Measurements from ENCODE around the gene SAPCD1. TPM values are rescaled to one million over a fixed set of nuclear protein-coding genes. Genes with fewer than 3 reads are reported as not detected.

Gene SAPCD1
- total RNA-seq, result not detected

DNA sequence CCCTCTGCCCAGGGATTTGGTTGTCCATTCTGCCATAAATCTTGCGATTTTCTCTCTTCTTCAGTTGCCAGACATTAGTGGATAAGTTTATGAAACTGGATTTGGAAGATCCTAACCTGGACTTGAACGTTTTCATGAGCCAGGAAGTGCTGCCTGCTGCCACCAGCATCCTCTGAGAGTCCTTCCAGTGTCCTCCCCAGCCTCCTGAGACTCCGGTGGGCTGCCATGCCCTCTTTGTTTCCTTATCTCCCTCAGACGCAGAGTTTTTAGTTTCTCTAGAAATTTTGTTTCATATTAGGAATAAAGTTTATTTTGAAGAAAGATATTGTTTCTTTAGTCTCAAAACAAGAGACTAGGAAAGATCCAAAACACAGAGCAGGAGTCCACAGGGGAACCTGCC lies at the start of gene SAPCD1:
Gene SAPCD1 (plus strand): TSS at position 301 of the 400 bp plus-strand sequence. CDS start 399 bp downstream, outside the sequence.
- DNase-seq, result no peak

GRCh38 chr6:31713465-31713864 lies 49.0 kb upstream of the SAPCD1 start:
- no peak for DNase-seq

DNA sequence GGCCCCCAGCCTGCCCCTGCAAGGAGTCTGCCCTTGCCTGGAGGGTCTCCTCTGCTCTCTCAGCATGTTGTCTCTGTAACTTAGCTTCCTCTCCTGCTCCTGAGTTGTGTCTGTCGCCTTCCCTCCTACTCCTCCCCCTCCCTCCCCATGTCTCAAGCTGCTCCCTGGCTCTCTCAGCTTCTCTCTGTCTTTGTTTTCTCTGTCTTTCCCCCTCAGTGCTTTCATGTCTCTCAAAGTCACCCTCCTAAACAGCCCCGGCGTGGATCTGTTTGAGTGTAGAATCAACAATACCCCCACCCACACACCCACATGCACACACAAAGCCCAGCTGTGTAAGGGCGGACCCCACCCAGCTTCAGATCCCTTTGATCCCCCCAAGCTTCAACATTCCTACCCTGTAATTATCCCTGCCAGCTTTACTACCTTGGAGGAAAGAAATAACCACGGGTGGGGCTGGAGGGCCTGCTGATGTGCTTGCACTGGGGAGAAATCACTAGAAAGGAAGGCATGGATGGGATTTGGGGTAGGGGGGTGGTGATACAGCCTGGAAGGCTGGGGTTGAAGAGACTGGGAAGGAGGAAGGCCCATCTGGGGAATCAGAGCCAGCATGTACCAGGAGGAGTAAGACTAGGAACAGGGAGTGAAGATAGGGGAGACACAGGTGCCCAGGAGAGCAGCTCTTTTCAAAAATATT lies 48.3 kb upstream of the SAPCD1 start:
- DNase-seq, result no peak

- peak; percentile 83 for DNase-seq
Measured at GRCh38 chr6:31715022-31715958, 47.2 kb upstream of the SAPCD1 start, which contains the start of gene LY6G6D. Gene LY6G6D, plus strand, starts transcription at chr6:31715348. Its CDS starts 8 bp downstream, at chr6:31715356.

DNA sequence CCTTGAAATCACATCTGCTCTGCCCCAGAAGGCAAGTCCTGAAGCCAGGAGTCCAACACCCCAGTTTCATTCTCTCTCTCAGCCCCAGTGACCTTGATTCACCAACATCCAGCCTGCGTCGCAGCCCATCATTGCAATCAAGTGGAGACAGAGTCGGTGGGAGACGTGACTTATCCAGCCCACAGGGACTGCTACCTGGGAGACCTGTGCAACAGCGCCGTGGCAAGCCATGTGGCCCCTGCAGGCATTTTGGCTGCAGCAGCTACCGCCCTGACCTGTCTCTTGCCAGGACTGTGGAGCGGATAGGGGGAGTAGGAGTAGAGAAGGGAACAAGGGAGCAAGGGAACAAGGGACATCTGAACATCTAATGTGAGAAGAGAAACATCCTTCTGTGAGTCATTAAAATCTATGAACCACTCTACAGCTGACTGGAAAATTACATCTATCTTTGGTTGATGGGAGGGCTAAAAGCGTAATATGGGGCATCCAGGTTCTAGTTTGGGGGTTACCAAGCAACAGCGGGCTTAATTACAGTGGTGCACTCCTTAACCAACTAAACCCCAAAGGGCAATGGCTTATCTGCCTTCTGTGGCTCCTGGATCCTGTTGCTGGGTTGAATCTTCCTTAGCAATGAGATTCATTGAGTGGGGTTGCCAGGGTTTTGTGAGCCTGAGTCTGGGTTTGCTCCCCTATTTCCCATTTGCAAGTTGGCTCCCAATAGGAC lies 44.8 kb upstream of the SAPCD1 start:
- no peak for DNase-seq

- peak; percentile 61 for DNase-seq
Measured at GRCh38 chr6:31718265-31718664, 44.2 kb upstream of the SAPCD1 start.

DNA sequence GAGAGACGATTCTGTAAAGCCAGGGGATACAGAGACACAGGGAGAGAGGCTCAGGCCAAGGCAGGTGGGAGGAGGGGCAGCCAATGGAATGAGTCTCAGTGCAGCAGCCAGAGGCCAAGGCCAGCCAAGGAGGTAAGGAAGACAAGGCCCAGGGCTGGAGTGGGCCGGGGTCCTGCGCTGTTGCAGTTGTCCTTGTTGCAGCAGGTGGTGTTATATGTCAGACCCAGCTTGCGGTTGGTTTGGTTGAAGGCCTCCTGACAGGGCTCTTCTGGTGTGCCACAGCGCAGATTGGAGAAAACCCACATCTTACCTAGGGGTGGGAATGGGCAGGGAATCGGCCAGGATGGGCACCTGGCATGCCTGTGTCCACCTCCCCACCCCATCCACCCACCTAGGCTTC lies 43.5 kb upstream of the SAPCD1 start:
- DNase-seq, result no peak

- no peak for DNase-seq
Measured at GRCh38 chr6:31720196-31720770, 42.2 kb upstream of the SAPCD1 start.

DNA sequence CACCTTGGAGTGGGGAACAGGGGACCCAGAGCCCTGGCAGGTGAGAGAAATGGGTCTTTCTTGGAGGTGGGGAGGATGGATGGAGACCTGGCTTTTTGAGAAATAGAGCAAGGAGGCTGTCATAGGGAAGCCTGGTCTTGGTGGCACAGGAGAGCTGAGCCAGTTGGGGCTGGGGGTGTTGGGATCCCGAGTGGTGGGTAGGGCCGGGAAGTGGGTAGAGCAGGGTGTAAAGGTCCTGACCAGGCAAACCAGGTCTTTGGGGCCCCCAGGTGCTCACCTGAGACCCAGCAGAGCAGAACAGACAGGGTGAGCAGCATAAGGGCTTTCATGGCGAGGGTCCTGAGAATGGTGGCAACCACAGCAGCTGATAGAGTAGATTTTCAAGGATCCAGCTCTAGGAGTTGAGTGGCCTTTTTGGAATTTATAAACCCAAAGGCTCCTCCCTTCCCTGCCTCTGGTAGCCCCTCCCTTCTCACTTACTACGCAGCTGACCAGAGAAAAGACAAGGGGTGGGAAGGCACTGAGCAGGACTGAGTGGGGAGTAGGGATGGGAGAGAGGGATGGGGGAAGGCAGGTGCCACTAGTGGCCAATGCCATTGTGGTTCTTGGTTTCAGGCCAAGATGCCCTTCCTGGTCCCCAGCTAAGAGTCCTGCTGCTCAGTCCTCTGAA lies 41.0 kb upstream of the SAPCD1 start, which contains the start of gene LY6G6C:
Gene LY6G6C (minus strand): TSS at position 396 of the 670 bp plus-strand sequence. CDS start 67 bp downstream, at position 329.
- DNase-seq, result no peak

GRCh38 chr6:31722173-31722572 lies 40.3 kb upstream of the SAPCD1 start:
- DNase-seq, result no peak

DNA sequence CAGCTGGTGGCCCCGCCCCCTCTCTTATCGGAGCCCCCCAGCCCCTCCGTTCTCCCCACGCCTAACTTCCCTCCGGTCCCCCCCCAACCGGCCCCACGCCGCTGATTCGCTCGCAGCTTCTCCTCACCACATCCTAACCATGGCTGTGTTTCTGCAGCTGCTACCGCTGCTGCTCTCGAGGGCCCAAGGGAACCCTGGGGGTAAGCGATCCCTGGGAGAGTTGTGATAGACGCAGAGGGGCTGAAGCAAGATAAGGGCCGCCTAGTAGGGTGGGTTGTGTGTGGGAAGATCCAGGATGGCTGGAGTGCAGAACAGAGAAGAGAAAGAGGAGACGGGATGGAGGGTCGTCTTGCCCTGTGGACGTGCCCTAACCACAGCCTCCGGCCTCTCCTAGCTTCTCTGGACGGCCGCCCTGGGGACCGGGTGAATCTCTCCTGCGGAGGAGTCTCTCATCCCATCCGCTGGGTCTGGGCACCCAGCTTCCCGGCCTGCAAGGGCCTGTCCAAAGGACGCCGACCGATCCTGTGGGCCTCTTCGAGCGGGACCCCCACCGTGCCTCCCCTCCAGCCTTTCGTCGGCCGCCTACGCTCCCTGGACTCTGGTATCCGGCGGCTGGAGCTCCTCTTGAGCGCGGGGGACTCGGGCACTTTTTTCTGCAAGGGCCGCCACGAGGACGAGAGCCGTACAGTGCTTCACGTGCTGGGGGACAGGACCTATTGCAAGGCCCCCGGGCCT lies 39.0 kb upstream of the SAPCD1 start, which contains the start of gene MPIG6B:
Gene MPIG6B (plus strand): TSS at position 129 of the 735 bp plus-strand sequence. CDS start 11 bp downstream, at position 140.
- DNase-seq, result no peak

DNA sequence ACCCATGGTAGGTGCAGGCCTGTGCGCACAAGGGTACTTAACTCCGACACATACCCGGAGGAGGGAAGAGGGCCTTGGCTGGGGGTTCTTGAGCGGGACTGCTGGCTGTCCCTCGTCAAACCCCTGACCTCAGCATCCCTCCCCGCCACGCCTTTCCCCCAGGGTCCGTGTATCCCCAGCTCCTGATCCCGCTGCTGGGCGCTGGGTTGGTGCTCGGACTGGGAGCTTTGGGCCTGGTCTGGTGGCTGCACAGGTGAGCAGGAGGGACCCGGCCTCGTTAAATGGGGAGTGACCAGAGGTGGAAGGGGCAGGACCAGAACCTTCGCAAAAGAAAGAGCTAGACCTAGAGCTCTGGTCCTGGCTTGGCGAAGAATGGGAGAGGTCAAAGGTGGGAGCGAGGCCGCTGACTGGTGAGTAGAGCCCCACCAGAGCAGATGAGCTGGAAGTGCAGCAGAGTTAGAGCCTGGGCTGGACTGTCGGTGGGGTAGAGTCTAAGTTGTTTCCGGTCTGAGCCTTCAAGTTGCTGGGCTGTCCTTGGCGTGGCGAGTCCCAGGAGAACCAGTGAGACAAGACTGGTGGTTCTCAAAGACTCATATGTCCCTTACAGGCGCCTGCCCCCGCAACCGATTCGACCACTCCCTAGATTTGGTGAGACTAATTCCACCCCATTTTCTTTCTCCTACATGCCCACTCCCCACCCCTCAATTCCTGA lies 38.3 kb upstream of the SAPCD1 start:
- DNase-seq, result no peak

GRCh38 chr6:31725502-31726350 lies 36.7 kb upstream of the SAPCD1 start:
- no peak for DNase-seq

GRCh38 chr6:31727034-31727716 lies 35.3 kb upstream of the SAPCD1 start:
- no peak for DNase-seq

- DNase-seq, result no peak
Measured at GRCh38 chr6:31727717-31728671, 34.5 kb upstream of the SAPCD1 start.

DNA sequence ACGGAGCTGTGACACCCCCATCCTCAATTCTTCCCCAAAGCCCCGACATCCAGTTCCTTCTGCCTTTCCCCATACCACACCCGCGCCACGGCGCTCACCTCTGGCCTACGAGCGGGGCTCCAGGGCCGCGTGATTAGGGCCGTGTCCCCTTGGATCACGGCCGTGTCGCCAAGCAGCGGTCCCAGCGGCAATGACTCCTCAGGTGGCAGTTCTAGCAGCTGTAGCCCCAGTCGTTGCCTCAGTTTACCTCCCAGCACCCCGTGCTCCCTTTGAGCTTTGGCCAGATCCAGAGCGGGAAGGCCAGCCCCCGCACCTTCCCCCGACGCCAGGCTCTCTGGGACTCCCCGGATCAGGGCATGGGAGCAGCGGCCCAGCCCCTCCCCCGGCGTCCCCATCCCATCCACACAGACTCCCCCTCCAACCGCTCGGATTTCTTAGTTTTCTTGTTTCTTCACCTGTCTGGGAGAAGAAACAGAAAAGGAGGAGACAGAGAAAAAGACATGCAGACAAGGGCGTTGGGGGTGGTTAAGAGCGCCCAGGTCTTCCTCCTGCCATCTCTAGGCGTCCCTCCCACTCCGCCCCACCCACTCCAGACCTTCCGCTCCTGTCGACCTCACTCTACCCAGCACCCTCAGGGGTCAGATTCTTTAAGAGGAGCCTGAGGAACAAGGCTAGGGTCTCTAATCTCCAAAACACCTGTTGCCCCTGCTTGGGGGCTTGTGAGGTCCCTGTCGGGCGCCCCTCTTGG lies 33.5 kb upstream of the SAPCD1 start, which contains the start of gene DDAH2:
Gene DDAH2 (minus strand): TSS at position 533 of the 748 bp plus-strand sequence. CDS start 138 bp downstream, at position 395.
- DNase-seq, result no peak
